CD4-positive, alpha-beta T cell treated with Interleukin-2 at 100 ng/mL for 4 hours (primary cell): ENCODE results near the gene NOTCH1.

ENCODE experiments used
- DNase-seq: peaks from one replicate; pipeline ENCODE4 v3.0.0-alpha.2; 2020; ENCODE audit warnings: low spot score

NOTCH1 gene

GRCh38 chr9:136499935-136500910 lies 45.6 kb downstream of the NOTCH1 start:
- no peak for DNase-seq

DNA sequence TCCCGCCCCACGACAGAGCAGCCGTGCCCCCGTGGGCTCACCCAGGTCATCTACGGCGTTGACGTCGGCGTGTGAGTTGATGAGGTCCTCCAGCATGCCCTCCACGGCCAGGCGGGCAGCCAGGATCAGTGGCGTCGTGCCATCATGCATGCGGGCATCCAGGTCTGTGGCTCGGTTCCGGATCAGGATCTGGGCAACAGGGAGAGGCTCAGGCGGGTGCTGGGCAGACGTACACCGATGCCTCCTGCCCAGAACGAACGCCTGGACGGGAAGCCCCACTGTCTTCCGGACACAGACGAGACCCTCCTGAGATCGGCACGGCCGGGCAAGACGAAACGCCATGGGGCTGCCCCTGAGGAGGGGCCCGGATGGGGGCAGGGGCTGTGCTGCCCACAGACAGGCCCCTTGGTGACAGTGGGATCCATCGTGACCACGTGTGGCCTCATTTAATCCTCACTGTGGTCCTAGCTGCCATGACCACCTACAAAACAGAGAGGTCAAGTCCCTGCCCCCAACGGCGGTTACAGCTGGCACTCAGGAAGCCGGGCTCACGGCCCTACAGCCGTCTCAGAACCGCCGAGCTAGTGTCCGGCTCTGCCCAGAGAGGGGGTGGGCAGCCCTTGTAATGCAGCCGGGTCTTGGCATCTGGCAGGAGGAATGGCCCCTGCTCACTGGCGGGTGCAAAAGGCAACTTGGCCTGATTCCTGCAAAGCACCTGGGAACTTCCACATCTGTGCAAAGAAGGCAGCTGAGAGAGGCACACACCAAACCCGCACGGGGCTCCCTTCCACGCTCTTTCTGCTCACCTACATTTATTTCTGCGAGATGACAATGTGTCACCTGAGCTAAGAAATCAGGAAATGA lies 46.5 kb downstream of the NOTCH1 start:
- no peak for DNase-seq

DNA sequence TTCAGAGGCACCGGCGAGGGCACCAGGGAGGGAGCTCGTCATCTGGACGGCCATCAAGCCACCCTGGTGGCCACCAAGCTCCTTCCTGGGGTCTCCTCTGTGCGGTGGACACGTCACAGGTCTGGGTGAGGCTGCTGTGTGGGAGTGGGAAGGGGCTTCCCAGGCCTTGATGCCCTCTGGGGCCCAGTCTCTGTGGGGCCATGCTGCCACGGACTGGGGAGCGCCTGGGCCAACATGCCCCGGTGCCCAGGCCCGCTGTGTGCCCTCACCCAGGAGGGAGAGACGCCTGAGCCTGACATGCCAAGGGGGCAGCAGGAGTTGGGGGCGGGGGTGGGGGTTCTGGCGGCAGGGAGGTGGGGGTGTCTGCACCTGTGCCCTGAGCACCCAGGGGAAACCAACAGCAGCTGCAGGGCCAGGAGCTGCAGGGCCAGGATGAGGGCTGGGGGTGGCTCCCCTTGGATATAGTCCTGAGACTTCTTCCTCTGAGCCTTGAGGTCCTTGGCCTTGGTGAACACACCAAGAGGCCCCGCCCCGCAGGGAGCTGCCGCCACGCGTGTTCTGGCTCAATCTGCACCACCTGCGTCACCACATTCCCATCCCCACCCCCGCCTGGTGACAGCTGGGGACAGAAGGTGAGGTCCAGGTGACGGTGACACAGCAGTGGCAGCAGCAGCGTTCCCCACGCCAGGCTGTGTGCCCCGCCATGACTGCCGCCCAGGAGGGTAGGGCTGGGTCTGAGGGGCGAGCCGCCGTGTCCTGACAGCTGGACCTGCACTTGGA lies 47.7 kb downstream of the NOTCH1 start:
- DNase-seq, result no peak

DNA sequence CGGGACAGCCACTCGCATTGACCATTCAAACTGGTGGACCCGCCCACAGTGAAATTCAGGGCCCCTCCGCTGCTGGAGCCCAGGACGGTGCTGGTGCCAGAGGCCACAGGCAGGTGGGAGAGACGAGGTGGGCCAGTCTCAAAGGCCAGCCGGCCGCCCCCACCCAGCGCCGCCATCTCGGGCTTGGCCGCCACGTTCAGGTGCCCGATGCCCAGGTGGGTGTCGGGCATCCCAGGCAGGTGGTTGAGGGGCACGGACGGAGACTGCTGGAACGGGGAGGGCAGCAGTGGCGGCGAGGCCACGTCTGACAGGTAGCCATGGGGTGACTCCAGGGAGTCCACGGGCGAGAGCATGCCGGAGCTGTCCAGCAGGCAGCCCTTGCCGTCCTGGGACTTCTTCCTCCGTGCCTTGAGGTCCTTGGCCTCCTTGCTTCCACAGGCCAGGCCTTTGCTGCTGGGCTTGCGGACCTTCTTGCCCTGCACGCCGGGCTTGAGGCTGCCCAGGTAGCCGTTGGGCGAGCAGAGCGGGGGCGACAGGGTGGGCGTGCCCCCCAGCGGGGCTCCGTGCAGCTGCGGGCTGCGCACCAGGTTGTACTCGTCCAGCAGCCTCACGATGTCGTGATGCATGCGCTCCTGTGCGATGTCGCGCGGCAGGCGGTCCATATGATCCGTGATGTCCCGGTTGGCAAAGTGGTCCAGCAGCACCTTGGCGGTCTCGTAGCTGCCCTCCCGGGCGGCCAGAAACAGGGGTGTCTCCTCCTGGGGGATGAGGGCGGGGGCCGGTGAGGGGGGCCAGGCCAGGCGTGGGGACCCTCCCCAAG lies 48.8 kb downstream of the NOTCH1 start:
- no peak for DNase-seq

- DNase-seq, result no peak
These were observed 49.7 kb downstream of the NOTCH1 start for GRCh38 chr9:136496181-136496580.

- no peak for DNase-seq
These were observed 50.5 kb downstream of the NOTCH1 start for GRCh38 chr9:136495238-136495800.

DNA sequence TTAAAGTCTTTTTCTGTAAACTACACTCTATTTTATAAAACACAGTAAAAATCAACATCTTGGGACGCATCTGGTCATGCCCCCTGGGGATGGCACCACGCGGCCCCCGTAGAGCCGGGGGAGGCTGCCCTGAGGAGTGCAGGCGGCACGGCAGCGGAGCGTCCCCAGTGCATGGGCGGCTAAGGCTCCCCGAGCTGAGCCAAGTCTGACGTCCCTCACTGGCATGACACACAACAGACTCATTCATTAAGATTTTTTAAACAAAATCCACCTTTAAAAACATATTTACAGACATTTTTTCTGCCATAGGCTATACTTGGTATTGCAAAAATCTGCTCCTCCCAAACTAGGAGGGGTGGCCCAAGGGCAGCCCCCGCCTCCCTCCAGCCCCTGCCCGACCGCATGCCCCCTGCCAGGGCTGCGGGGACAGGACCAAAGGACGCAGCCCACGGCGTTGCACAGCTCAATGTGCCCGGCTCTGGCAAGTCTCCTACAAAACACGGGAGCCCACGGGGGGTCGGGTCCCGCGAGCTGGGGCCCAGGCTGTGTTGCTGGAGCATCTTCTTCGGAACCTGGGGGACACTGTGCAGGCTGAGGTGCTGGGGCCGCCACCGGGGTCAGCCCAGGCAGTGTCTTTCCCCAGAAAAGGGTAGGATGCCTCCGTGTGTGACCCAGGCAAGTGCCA lies 51.2 kb downstream of the NOTCH1 start:
- DNase-seq, result no peak

DNA sequence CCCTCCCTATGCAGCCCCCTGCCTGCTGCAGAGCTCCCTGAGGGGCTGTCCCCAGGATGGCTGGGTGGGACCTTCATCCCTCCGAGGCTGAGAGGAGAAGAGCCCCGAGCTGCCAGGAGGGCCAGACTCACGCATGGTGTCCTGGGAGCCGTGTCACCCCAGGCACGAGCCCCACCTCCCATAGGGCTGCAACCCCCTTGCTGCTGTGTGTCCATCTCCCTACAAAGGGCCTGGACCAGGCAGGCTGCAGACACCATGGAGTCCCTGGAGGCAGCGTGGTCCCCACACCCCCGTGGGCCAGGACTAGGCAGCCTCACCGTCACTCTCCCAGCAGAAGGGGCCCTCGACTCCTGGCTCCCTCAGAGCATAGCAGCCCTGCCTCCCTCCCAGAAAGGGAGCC lies 51.8 kb downstream of the NOTCH1 start:
- DNase-seq, result no peak

GRCh38 chr9:136493567-136493971 lies 52.3 kb downstream of the NOTCH1 start:
- DNase-seq, result no peak

- DNase-seq, result no peak
These were observed 52.8 kb downstream of the NOTCH1 start for GRCh38 chr9:136492978-136493522.

DNA sequence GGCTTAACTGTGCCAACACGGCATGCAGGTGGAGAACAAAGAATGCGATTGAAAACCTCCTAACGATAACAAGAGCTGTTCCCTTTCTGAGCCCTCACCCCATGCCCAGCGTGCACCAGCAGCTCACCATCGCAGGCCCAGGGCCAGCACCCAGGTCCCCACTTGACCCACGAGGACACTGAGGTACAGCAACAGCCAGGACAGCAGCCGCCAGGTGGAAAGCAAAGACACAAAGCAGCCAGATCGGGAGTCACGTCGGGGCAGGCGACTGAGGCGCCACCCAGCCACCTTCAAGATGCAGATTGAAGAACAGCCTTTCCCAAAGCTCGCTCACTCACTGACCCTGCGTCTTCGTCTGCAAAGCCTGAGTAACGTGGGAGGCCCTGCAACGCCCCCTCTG lies 56.1 kb downstream of the NOTCH1 start:
- no peak for DNase-seq

- peak; percentile 76 for DNase-seq
These were observed 57.3 kb downstream of the NOTCH1 start for GRCh38 chr9:136488247-136489214.

- no peak for DNase-seq
These were observed 58.2 kb downstream of the NOTCH1 start for GRCh38 chr9:136487672-136488071.

DNA sequence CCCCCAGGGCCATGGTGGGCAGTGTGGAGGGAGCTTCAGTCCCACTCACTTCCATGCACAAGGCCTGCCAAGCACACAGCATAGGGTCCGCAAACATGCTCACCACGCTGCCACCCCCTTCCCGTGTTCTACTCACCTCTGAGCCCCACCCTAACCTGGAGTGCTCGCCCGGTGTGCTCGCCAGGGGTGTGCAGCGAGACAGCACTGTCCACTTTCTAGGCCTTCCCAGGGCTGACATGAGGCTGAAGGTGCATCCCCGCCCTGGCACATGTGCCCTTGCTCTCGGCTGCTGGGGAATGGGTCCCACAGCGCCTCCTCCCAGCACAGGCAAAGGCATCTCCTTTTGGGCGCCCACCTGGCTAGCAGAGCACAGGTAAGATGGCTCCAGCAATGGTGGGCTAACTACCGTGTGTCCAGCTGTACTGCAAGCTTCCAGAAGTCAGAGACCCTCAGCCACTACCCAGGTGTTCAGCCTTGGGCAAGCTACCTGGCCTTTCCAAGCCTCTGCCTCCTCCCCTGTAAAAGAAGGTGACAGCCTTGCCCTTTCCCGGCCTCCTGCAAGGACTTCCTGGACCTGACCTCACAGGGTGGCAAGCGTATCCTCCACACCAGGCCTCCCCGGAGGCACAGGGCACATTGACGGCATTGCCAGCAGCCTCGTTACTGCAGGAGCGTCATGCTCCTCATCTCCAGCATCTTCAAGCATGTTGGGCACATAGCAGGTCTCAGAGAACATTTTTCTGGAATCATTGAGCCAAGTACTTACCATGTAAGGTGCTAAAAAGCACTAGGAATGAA lies 58.8 kb downstream of the NOTCH1 start:
- no peak for DNase-seq

DNA sequence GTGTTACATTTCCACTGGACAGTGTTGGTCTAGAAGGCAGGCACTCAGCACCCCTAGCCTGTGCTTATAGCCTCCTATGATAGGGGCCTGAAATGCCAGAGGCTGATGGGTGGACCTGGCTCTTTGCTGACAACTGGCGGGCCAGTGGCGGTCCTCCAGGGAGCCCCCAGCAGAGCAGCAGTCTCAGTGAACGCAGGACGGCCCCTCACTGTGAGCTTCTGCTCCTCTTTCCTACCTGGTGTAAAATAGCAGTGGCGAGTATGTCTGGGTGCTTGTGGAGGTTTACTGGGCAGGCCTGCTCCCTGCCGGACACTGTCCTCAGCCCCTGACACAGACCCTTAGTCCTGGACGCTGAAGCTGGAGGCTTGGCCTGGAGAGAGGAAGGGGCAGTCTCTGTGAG lies 59.7 kb downstream of the NOTCH1 start:
- no peak for DNase-seq

- DNase-seq, result peak; percentile 83
These were observed 60.5 kb downstream of the NOTCH1 start for GRCh38 chr9:136485049-136486045.
